H9 (cell line): ENCODE results near the gene BPIFB3. TPM values are rescaled to one million over a fixed set of nuclear protein-coding genes. Genes with fewer than 3 reads are reported as not detected.

Experiments
- DNase-seq: peaks from one replicate; pipeline ENCODE4 v3.0.0-alpha.2; 2017
- H2AFZ ChIP-seq: one replicate; pipeline ENCODE4 v1.6.1; 2013; ENCODE audit warnings: mild to moderate bottlenecking, low read length, control low read depth, moderate library complexity
- H2AK5ac ChIP-seq: 2 replicates; pipeline ENCODE4 v1.6.1; 2013; ENCODE audit warnings: low read length, control low read depth, mixed read lengths; ENCODE audit not compliant: insufficient read length
- H2BK120ac ChIP-seq: one replicate; pipeline ENCODE4 v1.6.1; 2013; ENCODE audit warnings: low read depth, mild to moderate bottlenecking, low read length, control low read depth, inconsistent platforms; ENCODE audit not compliant: poor library complexity, severe bottlenecking
- H2BK12ac ChIP-seq: 2 replicates; pipeline ENCODE4 v1.6.1; 2013; ENCODE audit warnings: low read length, control low read depth, mixed read lengths, low read depth; ENCODE audit not compliant: insufficient read length
- H2BK15ac ChIP-seq: 2 replicates; pipeline ENCODE4 v1.6.1; 2013; ENCODE audit warnings: low read depth, low read length, control low read depth
- H2BK20ac ChIP-seq: one replicate; pipeline ENCODE4 v1.6.1; 2013; ENCODE audit warnings: low read depth, mild to moderate bottlenecking, low read length, control low read depth, inconsistent platforms; ENCODE audit not compliant: poor library complexity, severe bottlenecking
- H2BK5ac ChIP-seq: 2 replicates; pipeline ENCODE4 v1.6.1; 2013; ENCODE audit warnings: low read length, control low read depth, mixed read lengths; ENCODE audit not compliant: insufficient read length
- H3K14ac ChIP-seq: 2 replicates; pipeline ENCODE4 v1.6.1; 2013; ENCODE audit warnings: low read length, control low read depth; ENCODE audit not compliant: insufficient read depth
- H3K18ac ChIP-seq: 2 replicates; pipeline ENCODE4 v1.6.1; 2013; ENCODE audit warnings: low read depth, mild to moderate bottlenecking, mixed read lengths, low read length, control low read depth; ENCODE audit not compliant: insufficient read length
- H3K23ac ChIP-seq: 2 replicates; pipeline ENCODE4 v1.6.1; 2013; ENCODE audit warnings: low read length, control low read depth, mixed read lengths, low read depth; ENCODE audit not compliant: insufficient read length
- H3K23me2 ChIP-seq: 2 replicates; pipeline ENCODE4 v1.6.1; 2013; ENCODE audit warnings: low read depth, mild to moderate bottlenecking, mixed read lengths, low read length, control low read depth; ENCODE audit not compliant: insufficient read length, poor library complexity, severe bottlenecking
- H3K27ac ChIP-seq: 2 replicates; pipeline ENCODE4 v1.5.1; 2013; ENCODE audit warnings: low read length, control low read depth, mixed read lengths, low read depth; ENCODE audit not compliant: insufficient read length
- H3K27me3 ChIP-seq: 2 replicates; pipeline ENCODE4 v1.6.1; 2013; ENCODE audit warnings: low read length, control low read depth, inconsistent platforms; ENCODE audit not compliant: insufficient read depth
- H3K4ac ChIP-seq: 2 replicates; pipeline ENCODE4 v1.6.1; 2013; ENCODE audit warnings: low read depth, mild to moderate bottlenecking, control low read depth, inconsistent platforms, low read length, moderate library complexity
- H3K4me1 ChIP-seq: 2 replicates; pipeline ENCODE4 v1.6.1; 2013; ENCODE audit warnings: low read length, control low read depth, inconsistent platforms; ENCODE audit not compliant: insufficient read depth
- H3K4me2 ChIP-seq: 2 replicates; pipeline ENCODE4 v1.6.1; 2013; ENCODE audit warnings: low read length, control low read depth, mixed read lengths; ENCODE audit not compliant: insufficient read length, insufficient read depth
- H3K56ac ChIP-seq: 2 replicates; pipeline ENCODE4 v1.6.1; 2013; ENCODE audit warnings: low read depth, mild to moderate bottlenecking, mixed read lengths, low read length, control low read depth; ENCODE audit not compliant: insufficient read length
- H3K79me1 ChIP-seq: 2 replicates; pipeline ENCODE4 v1.6.1; 2013; ENCODE audit warnings: low read depth, mild to moderate bottlenecking, moderate library complexity, low read length, control low read depth, inconsistent platforms; ENCODE audit not compliant: insufficient read depth, poor library complexity, severe bottlenecking
- H3K79me2 ChIP-seq: 2 replicates; pipeline ENCODE4 v1.6.1; 2013; ENCODE audit warnings: low read length, control low read depth, inconsistent platforms; ENCODE audit not compliant: insufficient read depth
- H3K9ac ChIP-seq: 2 replicates; pipeline ENCODE4 v1.6.1; 2013; ENCODE audit warnings: low read length, control low read depth, mixed read lengths; ENCODE audit not compliant: insufficient read length; ENCODE audit errors: extremely low read depth
- H3K9me3 ChIP-seq: one replicate; pipeline ENCODE4 v1.6.1; 2013; ENCODE audit warnings: low read depth, low read length, inconsistent platforms; ENCODE audit not compliant: control insufficient read depth
- H3T11ph ChIP-seq: one replicate; pipeline ENCODE4 v1.6.1; 2013; ENCODE audit warnings: mild to moderate bottlenecking, low read length, control low read depth, inconsistent platforms
- H4K20me1 ChIP-seq: one replicate; pipeline ENCODE4 v1.6.1; 2013; ENCODE audit not compliant: control insufficient read depth, insufficient read length, insufficient read depth
- H4K5ac ChIP-seq: 2 replicates; pipeline ENCODE4 v1.6.1; 2013; ENCODE audit warnings: low read depth, mild to moderate bottlenecking, mixed read lengths, low read length, control low read depth; ENCODE audit not compliant: insufficient read length
- H4K8ac ChIP-seq: replicated peaks from 2 replicates; pipeline ENCODE4 v1.6.1; 2013; ENCODE audit warnings: low read length, control low read depth, mixed read lengths, low read depth; ENCODE audit not compliant: insufficient read length
- H4K91ac ChIP-seq: 2 replicates; pipeline ENCODE4 v1.6.1; 2013; ENCODE audit warnings: low read depth, mild to moderate bottlenecking, moderate library complexity, mixed read lengths, low read length, control low read depth; ENCODE audit not compliant: insufficient read length
- H3K27ac Mint-ChIP-seq, 3 experiments: 2 replicates in 2 of 3; 3 replicates in 1 of 3; pipeline ENCODE4 v1.8.0; 2020 to 2021; ENCODE audit warnings: mixed read lengths in 3 of 3, mild to moderate bottlenecking in 1 of 3, moderate library complexity in 1 of 3
- H3K27me3 Mint-ChIP-seq: 2 replicates; pipeline ENCODE4 v1.8.0; 2021; ENCODE audit warnings: low read depth, mild to moderate bottlenecking, moderate library complexity, mixed read lengths
- H3K36me3 Mint-ChIP-seq, 3 experiments: 2 replicates in 2 of 3; 3 replicates in 1 of 3; pipeline ENCODE4 v1.8.0; 2020 to 2021; ENCODE audit warnings: low read depth in 3 of 3, mixed read lengths in 3 of 3; ENCODE audit not compliant: insufficient read depth in 1 of 3
- H3K4me1 Mint-ChIP-seq, 2 experiments: 2 replicates each; pipeline ENCODE4 v1.8.0; 2020; ENCODE audit warnings: mixed read lengths in 2 of 2
- H3K4me3 Mint-ChIP-seq, 2 experiments: 2 replicates in 1 of 2; 3 replicates in 1 of 2; pipeline ENCODE4 v1.8.0; 2020 to 2021; ENCODE audit warnings: mild to moderate bottlenecking in 2 of 2, mixed read lengths in 2 of 2, moderate library complexity in 1 of 2
- H3K9me3 Mint-ChIP-seq, 2 experiments: 2 replicates in 1 of 2; 3 replicates in 1 of 2; pipeline ENCODE4 v1.8.0; 2020; ENCODE audit warnings: mild to moderate bottlenecking in 2 of 2, mixed read lengths in 2 of 2, moderate library complexity in 1 of 2
- CTCF ChIP-seq: fragments of 200-600 bp; sonication (generic); conservative IDR thresholded peaks from 3 replicates; pipeline ENCODE4 v1.8.0; 2021; ENCODE audit warnings: antibody characterized with exemption, mild to moderate bottlenecking
- WGBS: extraction: QIAGEN DNeasy Blood & Tissue Kit; methylation state at CpG from one replicate; pipeline ENCODE4 v1.1.7; 2013; ENCODE audit warnings: missing lambda C conversion rate, low lambda C conversion rate, mixed read lengths; ENCODE audit not compliant: insufficient read length; ENCODE audit errors: extremely low coverage; 5-methylcytosine and 5-hydroxymethylcytosine counted together
- total RNA-seq: library from RNA; stranded (reverse); gene quantifications from 2 replicates; pipeline ENCODE4 v1.2.1, GENCODE V29; 2021

Gene BPIFB3
- total RNA-seq, 1 experiment from 2014 or later, result not detected

DNA sequence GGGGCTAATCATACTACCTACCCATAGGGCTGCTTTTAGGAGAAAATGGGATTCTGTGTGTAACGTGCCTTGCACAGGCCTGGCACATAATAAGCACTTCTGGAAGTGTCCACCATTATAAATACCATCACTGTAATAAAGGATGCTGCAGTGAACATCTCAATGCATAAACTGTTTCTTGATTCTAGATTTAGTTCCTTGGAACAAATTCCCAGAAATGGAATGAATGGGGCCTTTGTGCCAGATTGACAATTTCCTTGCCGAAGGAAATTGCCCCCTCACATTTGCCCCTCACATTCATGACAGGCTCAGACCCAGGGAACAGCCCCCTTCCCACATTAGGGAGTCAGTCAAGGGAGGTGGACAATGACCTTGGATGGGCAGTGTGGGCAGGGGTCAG, 55.0 kb downstream of the BPIFB3 start:
- Mint-ChIP-seq H3K9me3 (peaks cover 10% of the 10 kb centered on the region in 2 experiments), H3K27me3 (peaks cover 17% of the 10 kb centered on the region), H3K27ac (no peak overlapping the region), H3K36me3 (peaks cover 3 to 7% (median 5%) of the 10 kb centered on the region in 3 experiments; a peak in 4 of 7 replicates), H3K4me1 (peaks cover 3 to 4% of the 10 kb centered on the region in 2 experiments), H3K4me3 (no peak overlapping the region)
- H2AFZ ChIP-seq, result no peak overlapping the region
- H3K23me2 ChIP-seq, result no peaks in the 10 kb centered on the region
- H3K56ac ChIP-seq, result no peak overlapping the region
- no peak overlapping the region for H3K9ac ChIP-seq
- no peaks in the 10 kb centered on the region for H3K9me3 ChIP-seq
- H4K5ac ChIP-seq, result no peak overlapping the region
- H4K91ac ChIP-seq, result no peak overlapping the region
- H2AK5ac ChIP-seq, result no peak overlapping the region
- H2BK12ac ChIP-seq, result no peak overlapping the region
- H3K23ac ChIP-seq, result no peak overlapping the region
- no peak overlapping the region; the same call in 1 of the 2 replicates for H3K14ac ChIP-seq
- no peaks in the 10 kb centered on the region for H3K4me1 ChIP-seq
- no peak overlapping the region for H2BK15ac ChIP-seq
- H4K20me1 ChIP-seq, result no peaks in the 10 kb centered on the region
- no CpG with 5 or more reads among the region's 2 CpGs for WGBS
- no peak overlapping the region for H4K8ac ChIP-seq
- no peak overlapping the region for H3K4ac ChIP-seq
- H3K27ac ChIP-seq, result no peak overlapping the region
- DNase-seq, result no peak
- no peak overlapping the region for H3K18ac ChIP-seq
- H2BK20ac ChIP-seq, result no peak overlapping the region
- TF ChIP-seq CTCF, result no peak
- H2BK120ac ChIP-seq, result no peak overlapping the region
- H3K79me1 ChIP-seq, result no peaks in the 10 kb centered on the region
- no peaks in the 10 kb centered on the region for H3K27me3 ChIP-seq
- no peaks in the 10 kb centered on the region for H3K79me2 ChIP-seq
- H3T11ph ChIP-seq, result no peak overlapping the region
- no peak overlapping the region for H2BK5ac ChIP-seq
- H3K4me2 ChIP-seq, result no peak overlapping the region
